Trophoblast cell (in vitro differentiated cells and primary cell): ENCODE data around the gene ORAI2.
"Not testable (repeated sequence)": the region's sequence is repeated elsewhere in the genome, so short reads cannot be mapped to it uniquely, and the experiment has no call there.

ENCODE experiments used
- DNase-seq, 2 donors: peaks; one replicate each; pipeline ENCODE4 v3.0.0-alpha.2; 2016
- H2AFZ ChIP-seq: 2 replicates; pipeline ENCODE4 v1.6.1; 2013; ENCODE audit warnings: low read length, moderate library complexity, mild to moderate bottlenecking; ENCODE audit not compliant: insufficient read depth, poor library complexity
- H2AK5ac ChIP-seq: 2 replicates; pipeline ENCODE4 v1.6.1; 2013; ENCODE audit warnings: mild to moderate bottlenecking, low read length
- H2BK120ac ChIP-seq: 2 replicates; pipeline ENCODE4 v1.6.1; 2013; ENCODE audit warnings: low read length, mild to moderate bottlenecking, moderate library complexity; ENCODE audit not compliant: insufficient read depth, poor library complexity
- H2BK12ac ChIP-seq: 2 replicates; pipeline ENCODE4 v1.6.1; 2013; ENCODE audit warnings: mild to moderate bottlenecking, low read length, moderate library complexity
- H2BK5ac ChIP-seq: 2 replicates; pipeline ENCODE4 v1.6.1; 2013; ENCODE audit warnings: low read length, low read depth, moderate library complexity, mild to moderate bottlenecking; ENCODE audit not compliant: poor library complexity
- H3K14ac ChIP-seq: 2 replicates; pipeline ENCODE4 v1.6.1; 2013; ENCODE audit warnings: mild to moderate bottlenecking, low read length
- H3K18ac ChIP-seq: 2 replicates; pipeline ENCODE4 v1.6.1; 2013; ENCODE audit warnings: mild to moderate bottlenecking, low read length
- H3K23ac ChIP-seq: 2 replicates; pipeline ENCODE4 v1.6.1; 2013; ENCODE audit warnings: low read length
- H3K27ac ChIP-seq: 2 replicates; pipeline ENCODE4 v1.5.1; 2013; ENCODE audit warnings: low read depth, mild to moderate bottlenecking, inconsistent platforms, low read length, moderate library complexity
- H3K27me3 ChIP-seq: 2 replicates; pipeline ENCODE4 v1.6.1; 2013; ENCODE audit warnings: inconsistent platforms, mild to moderate bottlenecking, low read length, moderate library complexity; ENCODE audit not compliant: insufficient read depth
- H3K36me3 ChIP-seq, 2 experiments: 1 replicate in 1 of 2; 2 replicates in 1 of 2; pipeline ENCODE4 v1.6.1; 2013; ENCODE audit warnings: low read length in 2 of 2, mild to moderate bottlenecking in 2 of 2, moderate library complexity in 1 of 2; ENCODE audit not compliant: insufficient read depth in 2 of 2, control insufficient read depth in 1 of 2
- H3K4ac ChIP-seq: 2 replicates; pipeline ENCODE4 v1.6.1; 2013; ENCODE audit warnings: low read depth, mild to moderate bottlenecking, low read length, moderate library complexity
- H3K4me1 ChIP-seq, 2 experiments: 1 replicate in 1 of 2; 2 replicates in 1 of 2; pipeline ENCODE4 v1.6.1; 2013; ENCODE audit warnings: low read length in 2 of 2, mild to moderate bottlenecking in 2 of 2, moderate library complexity in 1 of 2; ENCODE audit not compliant: insufficient read depth in 2 of 2, control insufficient read depth in 1 of 2
- H3K4me2 ChIP-seq: 2 replicates; pipeline ENCODE4 v1.6.1; 2013; ENCODE audit warnings: inconsistent platforms, mild to moderate bottlenecking, low read length, moderate library complexity
- H3K4me3 ChIP-seq: 2 replicates; pipeline ENCODE4 v1.5.1; 2013; ENCODE audit warnings: mild to moderate bottlenecking, low read depth, low read length, inconsistent platforms
- H3K79me1 ChIP-seq: one replicate; pipeline ENCODE4 v1.6.1; 2013; ENCODE audit warnings: low read length
- H3K79me2 ChIP-seq: 2 replicates; pipeline ENCODE4 v1.6.1; 2013; ENCODE audit warnings: low read length, mild to moderate bottlenecking; ENCODE audit not compliant: control insufficient read depth, insufficient read depth, poor library complexity
- H3K9ac ChIP-seq: 2 replicates; pipeline ENCODE4 v1.6.1; 2013; ENCODE audit warnings: mild to moderate bottlenecking, low read length
- H3K9me3 ChIP-seq: 2 replicates; pipeline ENCODE4 v1.6.1; 2013; ENCODE audit warnings: low read depth, mild to moderate bottlenecking, control low read depth, inconsistent platforms, low read length; ENCODE audit not compliant: insufficient read depth
- H4K12ac ChIP-seq: 2 replicates; pipeline ENCODE4 v1.6.1; 2013; ENCODE audit warnings: low read depth, mild to moderate bottlenecking, low read length, moderate library complexity
- H4K8ac ChIP-seq: 2 replicates; pipeline ENCODE4 v1.6.1; 2013; ENCODE audit warnings: low read depth, mild to moderate bottlenecking, low read length, moderate library complexity
- H4K91ac ChIP-seq: one replicate; pipeline ENCODE4 v1.6.1; 2013; ENCODE audit warnings: low read depth, mild to moderate bottlenecking, low read length, moderate library complexity
- WGBS: extraction: QIAGEN DNeasy Blood & Tissue Kit; methylation state at CpG from one replicate; pipeline ENCODE4 v1.1.7; 2013; ENCODE audit warnings: missing lambda C conversion rate; ENCODE audit not compliant: insufficient read length, insufficient coverage; ENCODE audit errors: extremely low coverage; 5-methylcytosine and 5-hydroxymethylcytosine counted together

Gene ORAI2

DNA sequence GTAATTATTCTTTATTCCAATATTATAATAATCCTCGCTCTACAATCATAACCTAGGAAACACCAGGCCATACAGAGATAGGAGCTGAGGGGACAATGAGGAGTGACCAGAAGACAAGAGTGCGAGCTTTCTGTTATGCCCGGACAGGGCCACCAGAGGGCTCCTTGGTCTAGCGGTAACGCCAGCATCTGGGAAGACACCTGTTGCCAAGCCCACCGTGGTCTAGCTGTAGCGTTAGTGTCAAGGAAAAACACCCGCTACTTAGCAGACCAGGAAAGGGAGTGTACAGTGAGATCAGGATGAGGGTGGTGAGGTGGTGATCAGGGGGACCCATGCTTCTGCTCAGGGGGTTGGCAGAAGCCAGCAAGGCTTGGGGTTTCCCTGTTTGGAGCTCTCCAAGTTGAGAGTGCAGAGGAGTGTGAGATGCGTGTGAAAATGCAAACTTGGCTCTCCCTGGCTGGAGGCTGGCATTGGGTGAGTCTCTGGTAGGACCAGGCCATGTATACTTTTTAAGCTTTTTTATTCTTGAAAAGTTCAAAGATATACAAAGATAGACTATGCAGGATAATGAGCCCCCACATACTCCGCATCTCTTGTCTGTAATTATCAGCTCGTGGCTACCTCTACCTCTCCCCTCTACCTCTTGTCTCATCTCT, 46.7 kb downstream of the ORAI2 start:
- not testable (repeated sequence) for H3K23ac ChIP-seq, H3K9me3 ChIP-seq, H3K79me1 ChIP-seq, H3K4ac ChIP-seq, H2BK5ac ChIP-seq, H4K8ac ChIP-seq, H3K27me3 ChIP-seq, H3K9ac ChIP-seq, H3K27ac ChIP-seq, H2AK5ac ChIP-seq, H3K14ac ChIP-seq, H4K12ac ChIP-seq, H3K4me1 ChIP-seq, H4K91ac ChIP-seq, H3K4me2 ChIP-seq, H3K4me3 ChIP-seq, H3K36me3 ChIP-seq, H2BK12ac ChIP-seq, H2BK120ac ChIP-seq, H3K79me2 ChIP-seq, H3K18ac ChIP-seq, H2AFZ ChIP-seq
- peak in 1 of 2 donors; percentile 17 for DNase-seq
- WGBS, result no CpG with 5 or more reads among the region's 11 CpGs

DNA sequence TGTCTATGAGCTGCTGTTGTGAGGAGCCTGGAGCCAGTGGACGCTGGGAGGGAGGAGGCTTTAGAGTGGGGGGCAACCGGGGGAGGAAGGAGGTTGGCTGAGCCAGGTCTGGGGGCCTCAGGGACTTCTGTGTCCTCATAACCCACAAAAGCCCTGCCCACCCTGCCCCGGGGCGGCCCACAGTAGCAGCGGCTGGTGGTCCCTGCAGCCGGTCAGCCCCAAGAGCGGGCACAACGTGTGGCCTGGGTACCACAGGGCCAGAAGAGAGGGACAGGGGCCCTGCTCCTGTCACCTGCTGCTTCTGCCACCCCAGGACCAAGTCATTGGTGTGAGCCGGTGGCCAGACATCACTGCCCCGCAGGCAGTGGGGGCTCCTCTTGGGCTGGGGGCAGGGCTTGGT, 48.6 kb downstream of the ORAI2 start:
- H2AFZ ChIP-seq, H3K4ac ChIP-seq, H3K27ac ChIP-seq, H4K8ac ChIP-seq, H3K4me1 ChIP-seq, H3K14ac ChIP-seq, H2BK12ac ChIP-seq, H3K9me3 ChIP-seq, H3K4me2 ChIP-seq, H4K91ac ChIP-seq, H2BK5ac ChIP-seq, H3K79me1 ChIP-seq, H3K18ac ChIP-seq, H3K27me3 ChIP-seq, H2BK120ac ChIP-seq, H3K9ac ChIP-seq, H3K23ac ChIP-seq, H3K36me3 ChIP-seq, DNase-seq, H2AK5ac ChIP-seq, H4K12ac ChIP-seq, H3K4me3 ChIP-seq, H3K79me2 ChIP-seq: not testable (repeated sequence)
- no CpG with 5 or more reads among the region's 10 CpGs for WGBS

GRCh38 chr7:102484317-102484716, 50.9 kb downstream of the ORAI2 start:
- H4K8ac ChIP-seq, H3K36me3 ChIP-seq, H3K9me3 ChIP-seq, H2BK120ac ChIP-seq, H3K23ac ChIP-seq, H3K18ac ChIP-seq, H2AFZ ChIP-seq, H3K79me1 ChIP-seq, H3K9ac ChIP-seq, H3K4ac ChIP-seq, H4K12ac ChIP-seq, H3K14ac ChIP-seq, DNase-seq, H3K4me1 ChIP-seq, H3K27me3 ChIP-seq, H3K79me2 ChIP-seq, H4K91ac ChIP-seq, H2AK5ac ChIP-seq, H2BK5ac ChIP-seq, H3K4me3 ChIP-seq, H2BK12ac ChIP-seq, H3K27ac ChIP-seq, H3K4me2 ChIP-seq: not testable (repeated sequence)
- WGBS, result no CpG with 5 or more reads among the region's 5 CpGs

DNA sequence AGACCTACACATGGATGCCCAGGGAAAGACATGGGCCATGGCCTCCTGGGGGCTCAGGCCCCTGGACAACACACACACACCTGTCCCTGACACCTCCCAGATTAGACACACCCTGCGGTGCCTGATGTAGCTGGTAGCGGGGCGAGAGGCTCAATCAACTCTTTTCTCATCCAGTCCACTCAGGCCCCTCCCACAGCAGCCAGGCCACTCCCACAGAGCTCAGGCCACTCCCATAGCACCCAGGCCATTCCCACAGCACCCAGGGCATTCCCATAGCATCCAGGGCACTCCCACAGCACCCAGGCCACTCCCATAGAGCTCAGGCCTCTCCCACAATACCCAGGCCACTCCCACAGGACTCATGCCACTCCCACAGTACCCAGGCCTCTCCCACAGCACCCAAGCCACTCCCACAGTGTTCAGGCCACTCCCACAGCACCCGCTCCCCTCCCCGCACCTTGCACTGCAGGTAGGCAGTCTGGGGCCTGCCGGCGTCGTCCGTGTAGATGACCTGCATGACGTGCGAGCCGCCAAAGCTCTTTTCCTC, 57.2 kb downstream of the ORAI2 start:
- no CpG with 5 or more reads among the region's 12 CpGs for WGBS
- not testable (repeated sequence) for H3K9ac ChIP-seq, H2BK12ac ChIP-seq, H4K8ac ChIP-seq, H3K79me2 ChIP-seq, H3K14ac ChIP-seq, H3K4me2 ChIP-seq, H3K27ac ChIP-seq, H3K18ac ChIP-seq, H3K27me3 ChIP-seq, H2BK5ac ChIP-seq, H2AK5ac ChIP-seq, H3K9me3 ChIP-seq, H2BK120ac ChIP-seq, H3K79me1 ChIP-seq, H4K91ac ChIP-seq, H3K23ac ChIP-seq, H2AFZ ChIP-seq, H4K12ac ChIP-seq, H3K4me1 ChIP-seq, DNase-seq, H3K4me3 ChIP-seq, H3K36me3 ChIP-seq, H3K4ac ChIP-seq
